Measurements from ENCODE around the gene NUP210.
A peak's percentile ranks its signal among the peaks of the same experiment; 100 is the strongest.

NUP210 gene

DNA sequence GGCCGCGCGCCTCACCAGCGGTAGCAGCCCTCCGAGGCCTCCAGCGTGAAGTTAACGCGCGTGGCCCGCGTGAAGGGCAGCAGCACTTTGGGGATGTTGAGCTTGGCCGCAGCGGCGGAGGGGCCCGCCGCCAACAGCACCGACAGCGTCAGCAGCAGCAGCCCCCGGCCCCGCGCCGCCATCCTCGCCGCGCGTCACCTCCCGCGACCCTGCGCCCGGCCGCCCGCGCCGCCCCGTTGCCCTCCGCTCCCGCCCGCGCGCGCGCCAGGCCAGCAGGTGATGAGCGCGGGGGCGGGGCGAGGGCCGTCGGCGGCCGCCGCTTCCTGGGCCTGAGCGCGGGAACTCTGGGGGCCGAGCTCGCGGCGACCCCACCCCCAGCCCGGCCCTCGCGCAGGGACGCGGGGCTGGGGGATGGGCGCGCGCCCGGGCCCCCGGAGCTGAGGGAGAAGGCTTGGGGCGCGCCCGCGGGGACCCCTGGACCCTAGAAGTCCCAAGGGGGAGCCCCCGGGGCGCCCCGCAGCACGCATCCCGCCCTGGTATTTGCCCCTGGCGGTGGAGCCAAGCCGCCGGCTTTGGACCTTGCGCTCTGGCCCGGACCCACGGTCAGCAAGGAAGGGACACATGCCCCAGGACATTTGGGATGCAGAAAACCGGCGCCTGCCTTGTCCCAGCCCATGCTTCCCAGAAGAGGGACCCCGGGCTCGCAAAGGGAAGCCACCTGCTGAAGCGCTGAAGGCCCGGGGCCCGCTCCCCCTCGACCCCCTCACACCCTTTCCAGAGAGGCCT is at the start of gene NUP210:
Gene NUP210 (minus strand): TSS at position 278 of the 786 bp plus-strand sequence. CDS start 96 bp downstream, at position 182.
- Mint-ChIP-seq H3K27ac (peak within 1 kb of the TSS; percentile 100), H3K36me3 (peaks cover 4% of the 10 kb centered on the region), H3K4me1 (ENCODE audit: low read depth) (peaks cover 72% of the 10 kb centered on the region), H3K27me3 (no peaks in the 10 kb centered on the region), H3K4me3 (peak within 1 kb of the TSS; percentile 94), H3K9me3 (ENCODE audit: low read depth) (no peaks in the 10 kb centered on the region)

DNA sequence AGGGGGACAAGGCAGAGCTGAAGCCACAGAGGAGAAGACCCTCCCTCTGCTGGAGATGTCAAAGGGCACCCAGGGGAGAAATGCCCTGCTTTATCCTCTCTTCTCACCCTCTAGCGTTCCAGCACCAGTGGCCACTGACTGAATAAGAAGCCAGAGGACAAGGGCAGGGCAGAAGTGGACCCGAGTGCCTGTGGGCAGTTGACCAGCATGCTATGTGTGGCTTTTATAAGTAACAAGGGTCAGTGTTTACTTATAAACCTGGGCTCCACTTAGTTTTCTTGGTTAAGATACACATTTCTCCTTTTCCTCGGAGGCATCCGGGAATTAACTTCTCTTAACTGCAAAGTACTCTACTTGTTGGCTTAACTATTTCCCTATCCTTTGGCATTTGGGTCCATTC is 46.7 kb upstream of the NUP210 start:
- no peaks in the 10 kb centered on the region for H3K9me3 Mint-ChIP-seq (ENCODE audit: low read depth)
- no peak overlapping the region for H3K27ac Mint-ChIP-seq
- no peaks in the 10 kb centered on the region for H3K27me3 Mint-ChIP-seq
- H3K4me1 Mint-ChIP-seq (ENCODE audit: low read depth): no peaks in the 10 kb centered on the region
- no peaks in the 10 kb centered on the region for H3K36me3 Mint-ChIP-seq
- H3K4me3 Mint-ChIP-seq: no peak overlapping the region

DNA sequence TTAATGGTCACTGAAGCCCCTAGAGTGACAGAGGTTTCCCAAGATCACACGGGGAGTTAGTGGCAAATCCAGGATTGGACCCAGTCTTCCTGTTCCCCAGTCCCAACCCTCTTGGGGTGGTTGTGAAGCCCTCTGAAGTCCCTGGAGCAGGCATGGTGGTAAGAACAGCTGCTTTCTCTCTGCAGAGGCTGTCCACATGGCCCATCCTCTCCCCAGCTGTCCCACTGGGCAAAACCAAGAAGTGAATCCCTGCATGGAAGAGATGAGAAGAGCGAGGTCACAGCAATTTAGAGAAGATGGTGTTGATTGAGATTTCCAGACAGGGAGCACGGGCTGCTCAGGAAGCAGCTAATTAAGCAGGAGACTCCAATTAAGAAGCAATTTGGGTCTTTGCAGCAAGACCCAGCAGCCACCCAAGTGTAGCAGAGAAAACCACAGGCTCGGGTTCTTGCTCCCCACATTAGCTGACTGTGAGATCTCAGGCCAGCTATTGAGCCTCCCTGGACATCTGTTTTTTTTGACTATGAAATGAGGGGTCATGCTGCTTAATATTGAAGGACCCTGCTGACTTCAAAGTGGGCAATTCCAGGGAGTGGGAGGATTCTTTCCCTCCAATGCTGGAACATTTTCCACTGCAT is 45.2 kb upstream of the NUP210 start:
- H3K4me1 Mint-ChIP-seq (ENCODE audit: low read depth): peaks cover 2% of the 10 kb centered on the region
- H3K9me3 Mint-ChIP-seq (ENCODE audit: low read depth): no peaks in the 10 kb centered on the region
- no peaks in the 10 kb centered on the region for H3K27me3 Mint-ChIP-seq
- no peaks in the 10 kb centered on the region for H3K36me3 Mint-ChIP-seq
- H3K27ac Mint-ChIP-seq: no peak overlapping the region
- H3K4me3 Mint-ChIP-seq: no peak overlapping the region

DNA sequence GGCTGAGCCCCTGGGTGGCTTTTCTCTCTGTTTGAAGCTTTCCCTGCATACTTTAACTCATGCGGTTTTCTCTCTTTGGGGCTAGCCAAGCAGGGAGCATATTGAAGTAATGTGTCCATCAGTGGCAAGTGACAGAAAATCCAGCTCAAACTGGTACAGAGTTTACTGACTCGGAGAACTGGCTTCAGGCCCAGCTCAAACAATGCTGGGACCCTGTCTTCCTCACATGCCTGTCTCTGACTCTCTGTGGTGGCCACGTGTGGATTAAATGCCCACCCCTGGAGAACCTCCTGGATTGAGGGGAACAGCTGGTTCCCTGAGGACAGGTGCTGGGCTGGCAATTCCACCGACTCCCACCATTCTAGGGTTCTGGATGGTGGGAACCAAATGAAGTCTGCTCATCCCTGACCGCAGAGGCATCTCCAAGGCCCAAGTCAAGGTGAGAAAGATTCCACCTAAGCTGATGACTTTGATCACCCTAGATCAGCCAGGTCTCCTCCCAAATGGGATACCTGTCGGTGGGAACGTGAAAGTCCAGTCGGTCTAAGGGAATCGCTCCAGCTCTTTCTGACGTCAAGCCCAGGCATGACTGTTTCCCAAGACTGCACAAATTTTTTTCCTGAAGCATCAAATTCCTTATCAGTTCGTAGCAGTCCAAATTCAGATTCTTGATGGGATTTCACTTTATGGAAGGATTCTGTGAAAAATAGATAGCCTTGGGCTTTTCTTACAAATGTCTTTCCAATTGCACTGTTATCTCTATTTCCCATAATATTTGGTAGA is 43.7 kb upstream of the NUP210 start:
- Mint-ChIP-seq H3K27ac (no peak overlapping the region), H3K4me3 (no peak overlapping the region), H3K4me1 (ENCODE audit: low read depth) (peaks cover 2% of the 10 kb centered on the region), H3K9me3 (ENCODE audit: low read depth) (no peaks in the 10 kb centered on the region), H3K36me3 (no peaks in the 10 kb centered on the region), H3K27me3 (no peaks in the 10 kb centered on the region)

DNA sequence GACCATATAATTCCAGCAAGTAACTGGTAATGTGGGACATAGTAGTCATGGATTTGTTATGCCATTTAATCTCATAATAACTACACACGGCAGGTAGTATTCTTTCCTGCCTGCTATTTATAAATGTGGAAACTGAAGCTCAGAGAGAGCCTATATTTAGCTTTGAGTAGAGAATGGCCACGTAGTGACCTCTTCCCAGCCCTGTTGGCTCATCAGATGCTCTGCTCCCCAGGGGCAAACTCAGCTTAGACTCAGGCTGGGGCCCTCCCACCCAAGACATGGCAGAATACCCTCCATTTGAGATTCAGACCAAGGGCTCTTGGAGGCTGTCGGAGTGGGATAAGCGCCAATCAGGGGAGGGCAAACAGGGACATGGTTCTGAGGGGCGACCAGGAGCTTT is 42.7 kb upstream of the NUP210 start:
- Mint-ChIP-seq H3K27me3 (no peaks in the 10 kb centered on the region), H3K36me3 (no peaks in the 10 kb centered on the region), H3K4me1 (ENCODE audit: low read depth) (peaks cover 2% of the 10 kb centered on the region), H3K27ac (no peak overlapping the region), H3K4me3 (no peak overlapping the region), H3K9me3 (ENCODE audit: low read depth) (no peaks in the 10 kb centered on the region)

DNA sequence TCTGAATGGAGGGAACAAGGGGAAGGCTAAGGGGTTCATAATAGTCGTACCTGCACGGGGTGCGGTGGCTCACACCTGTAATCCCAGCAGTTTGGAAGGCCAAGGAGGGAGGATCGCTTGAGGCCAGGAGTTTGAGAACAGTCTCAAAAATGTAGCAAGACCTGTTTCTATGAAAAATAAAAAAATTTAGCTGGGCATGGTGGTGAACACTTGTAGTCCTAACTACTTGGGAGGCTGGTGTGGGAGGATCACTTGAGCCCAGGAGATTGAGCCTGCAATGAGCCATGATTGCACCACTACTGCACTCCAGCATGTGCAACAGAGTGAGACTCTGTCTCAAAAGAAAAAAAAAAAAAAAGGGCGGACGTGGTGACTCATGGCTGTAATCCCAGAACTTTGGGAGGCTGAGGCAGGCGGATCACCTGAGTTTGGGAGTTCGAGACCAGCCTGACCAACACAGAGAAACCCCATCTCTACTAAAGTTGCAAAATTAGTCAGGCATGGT is 42.1 kb upstream of the NUP210 start:
- Mint-ChIP-seq H3K9me3 (ENCODE audit: low read depth) (no peaks in the 10 kb centered on the region), H3K4me3 (no peak overlapping the region), H3K27me3 (no peaks in the 10 kb centered on the region), H3K36me3 (no peaks in the 10 kb centered on the region), H3K4me1 (ENCODE audit: low read depth) (peaks cover 2% of the 10 kb centered on the region), H3K27ac (no peak overlapping the region)

DNA sequence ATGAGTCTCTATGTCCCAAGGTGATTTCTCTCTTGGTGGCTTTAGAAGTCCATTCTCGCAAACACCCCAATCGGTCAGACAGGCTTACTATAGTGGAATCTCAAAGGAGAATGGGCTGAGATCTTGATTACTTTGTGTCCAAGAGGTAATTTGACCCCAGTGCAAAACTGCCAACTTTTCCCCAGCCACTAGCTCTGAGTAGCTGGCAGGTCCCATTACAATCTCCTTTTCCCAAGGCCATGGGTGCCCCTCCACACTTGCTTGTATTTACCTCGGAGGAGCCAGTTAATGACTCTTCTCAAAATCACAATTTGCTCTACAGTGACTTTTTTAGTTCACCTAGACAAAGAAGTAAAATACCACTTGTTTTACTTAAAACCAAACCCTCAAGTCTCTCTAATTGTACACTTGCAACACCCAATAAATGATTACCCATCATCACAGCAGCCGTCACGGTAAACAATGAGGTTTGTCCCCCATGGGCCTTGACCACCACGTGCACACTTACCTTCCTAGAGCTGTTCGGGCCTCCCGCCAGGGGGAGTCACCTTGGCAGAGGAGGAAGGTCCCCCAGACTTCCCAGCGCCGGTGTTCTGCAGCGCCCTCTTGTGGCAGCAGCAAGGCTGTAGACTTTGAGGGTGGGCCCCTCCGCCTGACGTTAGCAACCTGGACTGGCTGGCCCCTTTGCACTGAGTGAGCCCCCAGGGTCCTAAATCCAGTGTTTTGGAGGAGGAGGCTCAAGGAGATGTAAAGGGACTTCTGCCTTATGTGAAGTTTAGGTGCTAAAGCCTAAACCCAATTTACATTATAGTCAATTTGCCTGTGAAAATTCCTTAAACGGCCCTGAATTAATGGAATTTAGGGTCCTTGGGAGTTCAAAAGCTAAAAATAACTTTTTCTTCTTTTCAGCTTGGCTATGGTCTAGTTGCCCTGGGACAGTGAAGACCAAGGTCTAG is 41.3 kb upstream of the NUP210 start:
- H3K9me3 Mint-ChIP-seq (ENCODE audit: low read depth): no peaks in the 10 kb centered on the region
- peaks cover 2% of the 10 kb centered on the region for H3K4me1 Mint-ChIP-seq (ENCODE audit: low read depth)
- no peaks in the 10 kb centered on the region for H3K36me3 Mint-ChIP-seq
- H3K4me3 Mint-ChIP-seq: no peak overlapping the region
- no peaks in the 10 kb centered on the region for H3K27me3 Mint-ChIP-seq
- no peak overlapping the region for H3K27ac Mint-ChIP-seq

DNA sequence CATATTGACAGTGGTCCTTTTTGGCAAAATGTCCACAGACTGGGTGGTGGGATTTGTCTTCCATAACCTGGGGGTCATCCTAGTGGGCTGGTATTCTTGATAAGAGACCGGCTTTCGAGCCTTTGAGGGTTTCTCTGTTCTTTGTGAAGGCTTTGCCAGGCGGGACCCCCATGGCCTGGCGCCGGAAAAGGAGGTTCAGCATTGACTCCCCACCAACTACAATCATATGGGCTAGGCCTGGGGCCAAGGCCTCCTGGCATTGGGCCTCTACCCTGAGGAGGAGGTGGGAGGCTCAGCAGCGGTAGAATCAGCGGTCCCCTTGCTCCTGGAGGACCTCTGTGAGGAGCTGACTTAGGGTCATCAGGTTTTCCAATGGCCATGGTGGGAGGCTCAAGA is 40.2 kb upstream of the NUP210 start:
- H3K36me3 Mint-ChIP-seq: no peaks in the 10 kb centered on the region
- H3K27ac Mint-ChIP-seq: no peak overlapping the region
- H3K4me3 Mint-ChIP-seq: no peak overlapping the region
- H3K9me3 Mint-ChIP-seq (ENCODE audit: low read depth): no peaks in the 10 kb centered on the region
- H3K4me1 Mint-ChIP-seq (ENCODE audit: low read depth): peaks cover 2% of the 10 kb centered on the region
- no peaks in the 10 kb centered on the region for H3K27me3 Mint-ChIP-seq

DNA sequence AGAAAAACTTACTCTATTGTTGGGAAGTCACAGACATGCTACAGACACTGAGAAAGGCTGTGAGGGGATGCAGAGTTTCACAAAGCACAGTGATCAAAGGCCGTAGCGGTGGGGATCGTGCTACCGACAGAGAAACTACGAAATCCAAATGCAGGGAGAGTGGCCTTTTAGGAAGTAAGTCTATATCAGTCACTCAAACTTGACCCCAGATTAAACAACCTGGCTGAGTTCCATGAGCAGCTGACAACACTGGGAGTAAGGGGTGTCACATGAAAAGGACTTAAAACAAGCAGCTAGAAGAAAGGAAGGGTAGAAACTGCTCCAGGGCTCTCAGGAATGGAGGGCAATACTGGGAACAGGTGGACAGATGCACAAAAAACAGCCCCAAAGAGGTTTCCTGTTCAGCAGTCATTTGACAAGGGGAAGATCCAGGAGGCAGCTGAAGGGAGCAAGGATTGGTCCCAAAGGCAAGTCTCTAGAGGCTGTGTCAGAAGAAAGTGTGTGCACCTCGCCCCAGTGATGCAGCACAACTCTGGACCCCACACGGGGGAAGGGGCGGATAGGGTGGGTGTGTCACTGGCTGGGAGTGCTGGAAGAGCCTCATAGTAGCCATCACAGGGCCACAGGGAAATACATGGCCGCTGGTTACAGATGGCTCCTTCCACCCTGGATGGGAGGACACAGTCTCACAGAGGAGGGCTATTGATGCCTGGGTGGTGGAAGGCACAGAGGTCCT is 39.7 kb upstream of the NUP210 start:
- Mint-ChIP-seq H3K27ac (no peak overlapping the region), H3K4me1 (ENCODE audit: low read depth) (peaks cover 2% of the 10 kb centered on the region), H3K36me3 (no peaks in the 10 kb centered on the region), H3K9me3 (ENCODE audit: low read depth) (no peaks in the 10 kb centered on the region), H3K27me3 (no peaks in the 10 kb centered on the region), H3K4me3 (no peak overlapping the region)

DNA sequence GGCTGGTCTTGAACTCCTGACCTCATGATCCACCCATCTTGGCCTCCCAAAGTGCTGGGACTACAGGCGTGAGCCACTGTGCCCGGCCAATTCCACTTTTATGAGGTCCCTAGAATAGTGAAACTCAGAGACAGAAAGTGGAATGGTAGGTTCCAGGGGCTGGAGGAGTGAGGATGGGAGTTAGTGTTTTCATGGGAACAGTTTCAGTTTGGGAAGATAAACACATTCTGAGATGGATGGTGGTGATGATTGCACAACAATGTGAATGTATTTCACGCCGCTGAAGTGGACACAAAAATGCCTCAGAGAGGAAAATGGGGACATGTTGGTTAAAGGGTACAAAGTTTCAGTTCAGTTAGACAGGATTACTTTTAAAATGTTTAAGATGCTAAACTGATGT is 37.5 kb upstream of the NUP210 start:
- H3K4me1 Mint-ChIP-seq (ENCODE audit: low read depth): peaks cover 5% of the 10 kb centered on the region
- H3K27ac Mint-ChIP-seq: no peak overlapping the region
- no peaks in the 10 kb centered on the region for H3K9me3 Mint-ChIP-seq (ENCODE audit: low read depth)
- no peaks in the 10 kb centered on the region for H3K36me3 Mint-ChIP-seq
- H3K27me3 Mint-ChIP-seq: no peaks in the 10 kb centered on the region
- H3K4me3 Mint-ChIP-seq: no peak overlapping the region

DNA sequence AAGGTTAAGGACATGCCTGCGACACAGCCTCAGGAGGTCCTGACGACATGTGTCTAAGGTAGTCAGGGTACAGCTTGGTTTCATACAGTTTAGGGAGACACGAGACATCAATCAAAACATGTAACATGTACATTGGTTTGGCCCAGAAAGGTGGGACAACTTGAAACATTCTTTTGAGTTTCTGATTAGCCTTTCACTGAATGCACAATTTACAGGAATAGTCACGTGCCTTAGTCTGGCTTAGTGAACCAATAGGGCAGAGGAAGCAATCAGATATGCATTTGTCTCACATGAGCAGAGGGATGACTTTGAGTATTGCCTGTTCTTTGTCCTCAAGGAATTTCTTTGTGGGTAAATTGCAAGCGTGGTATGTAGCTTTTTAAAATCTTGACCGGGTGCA is 35.5 kb upstream of the NUP210 start:
- no peak overlapping the region for H3K4me3 Mint-ChIP-seq

DNA sequence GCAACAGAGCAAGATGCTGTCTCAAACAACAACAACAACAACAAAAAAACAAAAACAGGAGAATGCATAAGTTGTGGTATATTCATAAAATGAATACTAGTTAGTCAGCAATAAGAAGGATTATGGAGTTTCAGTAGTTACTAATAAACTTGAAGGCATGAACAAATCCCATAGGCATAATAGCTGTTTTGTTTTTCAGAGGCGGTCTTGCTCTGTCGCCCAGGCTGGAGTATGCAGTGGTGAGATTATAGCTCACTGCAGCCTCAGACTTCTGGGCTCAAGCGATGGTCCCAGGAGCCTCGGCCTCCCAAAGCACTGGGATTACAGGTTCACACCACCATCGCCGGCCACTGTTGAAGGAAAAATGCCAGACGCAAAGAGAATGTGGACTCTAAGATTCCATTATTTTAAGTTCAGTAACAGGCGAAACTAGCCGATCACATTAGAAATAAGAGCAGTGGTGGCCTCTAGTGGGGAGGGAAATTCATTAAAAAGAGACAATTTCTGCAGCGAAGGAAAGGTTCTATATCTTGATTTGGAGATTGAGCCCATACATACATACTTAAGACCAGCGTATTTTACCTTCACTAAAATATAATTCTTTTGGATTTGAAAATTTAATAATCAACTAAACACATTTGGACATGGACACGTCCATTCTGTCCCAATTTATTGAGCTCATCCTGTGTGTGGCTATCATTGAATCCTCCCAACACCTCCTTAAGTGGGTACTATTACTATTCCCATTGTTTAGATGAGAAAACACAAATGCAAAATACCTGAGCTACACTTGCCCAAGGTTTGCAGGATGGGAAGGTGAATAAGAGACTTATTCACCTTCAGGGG is 32.6 kb upstream of the NUP210 start:
- Mint-ChIP-seq H3K36me3 (no peaks in the 10 kb centered on the region), H3K9me3 (ENCODE audit: low read depth) (no peaks in the 10 kb centered on the region), H3K4me3 (peak overlapping the region; percentile 91), H3K27ac (peak overlapping the region; percentile 29), H3K4me1 (ENCODE audit: low read depth) (peaks cover 20% of the 10 kb centered on the region), H3K27me3 (no peaks in the 10 kb centered on the region)

More for the DNA sequence above, 35.5 kb upstream of the NUP210 start:
- H3K36me3 Mint-ChIP-seq: no peaks in the 10 kb centered on the region
- no peaks in the 10 kb centered on the region for H3K27me3 Mint-ChIP-seq
- H3K9me3 Mint-ChIP-seq (ENCODE audit: low read depth): no peaks in the 10 kb centered on the region
- H3K4me1 Mint-ChIP-seq (ENCODE audit: low read depth): peaks cover 12% of the 10 kb centered on the region
- no peak overlapping the region for H3K27ac Mint-ChIP-seq

DNA sequence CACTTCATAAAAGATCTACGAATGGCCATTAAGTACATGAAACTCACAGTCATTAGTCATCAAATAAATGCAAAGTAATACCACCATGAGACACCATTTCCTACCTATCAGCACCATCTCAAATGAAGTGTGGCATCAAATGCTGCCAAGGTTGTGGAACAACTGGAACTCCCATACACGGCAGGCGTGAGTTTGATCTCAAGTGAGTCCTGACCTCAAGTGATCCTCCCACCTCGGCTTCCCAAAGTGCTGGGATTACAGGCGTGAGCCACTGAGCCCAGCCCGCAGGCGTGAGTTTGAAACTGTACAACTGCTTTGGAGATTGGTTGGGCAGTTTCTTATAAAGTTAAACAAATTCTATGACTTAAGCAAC is 31.2 kb upstream of the NUP210 start:
- Mint-ChIP-seq H3K27me3 (no peaks in the 10 kb centered on the region), H3K4me1 (ENCODE audit: low read depth) (peaks cover 20% of the 10 kb centered on the region), H3K4me3 (peak overlapping the region; percentile 91), H3K36me3 (peaks cover under 1% of the 10 kb centered on the region), H3K27ac (peak overlapping the region; percentile 96), H3K9me3 (ENCODE audit: low read depth) (no peaks in the 10 kb centered on the region)
